ENCODE measurements around the gene OR5H2. TPM values are rescaled to one million over a fixed set of nuclear protein-coding genes. Genes with fewer than 3 reads are reported as not detected.

The OR5H2 gene
- total RNA-seq, 1 donor from 2014 or later = not detected

DNA sequence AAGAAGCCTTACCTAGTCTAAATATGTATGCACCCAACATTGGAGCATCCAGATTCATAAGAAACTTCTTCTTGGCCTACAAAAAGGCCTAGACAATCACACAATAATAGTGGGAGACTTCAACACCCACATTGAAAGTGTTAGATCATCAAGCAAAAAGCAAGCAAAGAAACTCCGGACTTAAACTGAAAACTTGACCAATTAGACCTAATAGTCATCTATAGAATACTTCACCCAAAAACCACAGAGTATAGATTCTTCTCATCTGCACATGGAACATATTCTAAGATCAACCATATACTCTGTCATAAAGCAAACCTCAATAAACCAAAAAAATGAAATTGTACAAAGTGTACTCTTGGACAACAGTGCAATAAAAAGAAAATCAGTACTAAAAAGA is 49.0 kb downstream of the OR5H2 start:
- DNase-seq = no peak

Other genes with a start within 250 kb of the OR5H2 start
- not detected for gene GABRR3, start 247.2 kb upstream of the OR5H2 start, total RNA-seq
- not detected for gene OR5AC2, start 195.3 kb upstream of the OR5H2 start, total RNA-seq
- not detected for gene OR5H1, start 151.8 kb upstream of the OR5H2 start, total RNA-seq
- not detected for gene OR5H14, start 135.0 kb upstream of the OR5H2 start, total RNA-seq
- gene OR5H15, start 115.8 kb upstream of the OR5H2 start, total RNA-seq = not detected
- gene OR5H6, start 18.3 kb upstream of the OR5H2 start, total RNA-seq = not detected
- not detected for gene OR5K4, start 71.3 kb downstream of the OR5H2 start, total RNA-seq
- not detected for gene OR5K3, start 108.2 kb downstream of the OR5H2 start, total RNA-seq
- gene OR5K1, start 180.7 kb downstream of the OR5H2 start, total RNA-seq = not detected
- not detected for gene OR5K2, start 215.2 kb downstream of the OR5H2 start, total RNA-seq
- 139 TPM for gene CLDND1, start 240.4 kb downstream of the OR5H2 start, total RNA-seq
- gene GPR15, start 249.5 kb downstream of the OR5H2 start, total RNA-seq = not detected

All from tongue (tissue), 2 donors.